Measurements from ENCODE around the gene CMC2. TPM values are rescaled to one million over a fixed set of nuclear protein-coding genes. Genes with fewer than 3 reads are reported as not detected.

The CMC2 gene
- total and polyA plus RNA-seq, 9 of the 15 experiments (the other 6 are each of a cell fraction or from before 2014, with no cell fraction given), result 122 to 501 (median 172) TPM

- no peak for ATAC-seq
- in situ Hi-C loops (cut with MboI), result no loop called here
- WGBS (ENCODE audit: insufficient coverage, low coverage, missing lambda C conversion rate), result 0% methylated on average over 2 of the region's 2 CpGs
- POLR2A ChIA-PET, result no interaction called here
- Histone ChIP-seq H3K79me2 (ENCODE audit: control insufficient read depth, insufficient read depth, low read length) (no peaks in the 10 kb centered on the region), H3K4me3 (no peak overlapping the region), H3K9ac (ENCODE audit: insufficient read depth in 1 of 2, low read depth in 2 of 2, low read length in 2 of 2) (no peak overlapping the region), H3K4me2 (ENCODE audit: insufficient read depth, low read length) (no peak overlapping the region), H3K9me1 (ENCODE audit: control insufficient read depth, insufficient read depth, low read length) (no peaks in the 10 kb centered on the region), H4K20me1 (replicated peaks; ENCODE audit: control insufficient read depth, insufficient read depth, low read length) (no peaks in the 10 kb centered on the region), H3K36me3 (ENCODE audit: control insufficient read depth, insufficient read depth, low read length) (no peaks in the 10 kb centered on the region), H3K9me3 (replicated peaks; ENCODE audit: control insufficient read depth, insufficient read depth, low read depth, low read length) (no peaks in the 10 kb centered on the region), H3K27ac (ENCODE audit: extremely low read depth, low read depth, low read length) (no peak overlapping the region), H2AFZ (ENCODE audit: low read depth, low read length) (no peak overlapping the region), H3K27me3 (ENCODE audit: control insufficient read depth in 2 of 2, insufficient read depth in 2 of 2, low read length in 2 of 2) (peaks cover 45 to 63% of the 10 kb centered on the region in 2 experiments), H3K4me1 (replicated peaks in 1 of 2; ENCODE audit: control insufficient read depth in 2 of 2, insufficient read depth in 2 of 2, low read length in 2 of 2) (peaks cover 0 to 8% of the 10 kb centered on the region in 2 experiments; a peak in 1 of 5 replicates)
- CTCF ChIA-PET (ENCODE audit: low intra/inter-chr PET ratio), result interaction anchor here (0.6 kb wide), 1 partner anchor 699 kb away, joined by 3 read pairs; no protein-coding TSS in a partner anchor
- BruUV-seq (replicated peaks), result no TSS peak
- FAIRE-seq, result no peak
- DNase-seq (ENCODE audit: extremely low read depth in 1 of 4, low spot score in 3 of 4), result no peak
- intact Hi-C loops (cut with micrococcal nuclease), result no loop called here
- TF ChIP-seq ZNF41 (CRISPR knock-in tag; conservative IDR thresholded peaks at IDR 0.05), result no peak
- no peak for TF ChIP-seq ZNF511 (CRISPR knock-in tag; IDR thresholded peaks at IDR 0.05)
- TF ChIP-seq TCF7L2 (IDR thresholded peaks at IDR 0.05; ENCODE audit: low read depth, low read length), result no peak
- TF ChIP-seq NR3C1 (CRISPR knock-in tag; IDR thresholded peaks at IDR 0.05), result no peak
- no peak for TF ChIP-seq KAT8 (IDR thresholded peaks at IDR 0.05; ENCODE audit: low read depth)
- TF ChIP-seq GTF2E2 (tag; IDR thresholded peaks at IDR 0.05), result no peak
- TF ChIP-seq KLF1 (tag; IDR thresholded peaks at IDR 0.05), result no peak
- no peak for TF ChIP-seq GABPB2 (CRISPR knock-in tag; conservative IDR thresholded peaks at IDR 0.05)
- no peak for TF ChIP-seq E4F1 (CRISPR knock-in tag; IDR thresholded peaks at IDR 0.05; ENCODE audit: borderline replicate concordance)
- TF ChIP-seq ZNF75A (CRISPR knock-in tag; IDR thresholded peaks at IDR 0.05), result no peak
- no peak for TF ChIP-seq BHLHE40 (IDR thresholded peaks at IDR 0.05; ENCODE audit: low read length)
- no peak for TF ChIP-seq ILF3 (IDR thresholded peaks at IDR 0.05; ENCODE audit: borderline replicate concordance)
- TF ChIP-seq SREBF2 (CRISPR knock-in tag; IDR thresholded peaks at IDR 0.05), result no peak
- no peak for TF ChIP-seq FOXP4 (CRISPR knock-in tag; IDR thresholded peaks at IDR 0.05; ENCODE audit: borderline replicate concordance)
- TF ChIP-seq ZNF449 (CRISPR knock-in tag; IDR thresholded peaks at IDR 0.05), result no peak
Measured at GRCh38 chr16:80936410-80936809, 70.3 kb downstream of the CMC2 start.
